H9 (cell line): Measurements from ENCODE around the gene AGR3. TPM values are rescaled to one million over a fixed set of nuclear protein-coding genes. Genes with fewer than 3 reads are reported as not detected.

ENCODE experiments used
- DNase-seq: peaks from one replicate; pipeline ENCODE4 v3.0.0-alpha.2; 2017
- H2AFZ ChIP-seq: one replicate; pipeline ENCODE4 v1.6.1; 2013; ENCODE audit warnings: mild to moderate bottlenecking, low read length, control low read depth, moderate library complexity
- H2AK5ac ChIP-seq: 2 replicates; pipeline ENCODE4 v1.6.1; 2013; ENCODE audit warnings: low read length, control low read depth, mixed read lengths; ENCODE audit not compliant: insufficient read length
- H2BK120ac ChIP-seq: one replicate; pipeline ENCODE4 v1.6.1; 2013; ENCODE audit warnings: low read depth, mild to moderate bottlenecking, low read length, control low read depth, inconsistent platforms; ENCODE audit not compliant: poor library complexity, severe bottlenecking
- H2BK12ac ChIP-seq: 2 replicates; pipeline ENCODE4 v1.6.1; 2013; ENCODE audit warnings: low read length, control low read depth, mixed read lengths, low read depth; ENCODE audit not compliant: insufficient read length
- H2BK15ac ChIP-seq: 2 replicates; pipeline ENCODE4 v1.6.1; 2013; ENCODE audit warnings: low read depth, low read length, control low read depth
- H2BK20ac ChIP-seq: one replicate; pipeline ENCODE4 v1.6.1; 2013; ENCODE audit warnings: low read depth, mild to moderate bottlenecking, low read length, control low read depth, inconsistent platforms; ENCODE audit not compliant: poor library complexity, severe bottlenecking
- H2BK5ac ChIP-seq: 2 replicates; pipeline ENCODE4 v1.6.1; 2013; ENCODE audit warnings: low read length, control low read depth, mixed read lengths; ENCODE audit not compliant: insufficient read length
- H3K14ac ChIP-seq: 2 replicates; pipeline ENCODE4 v1.6.1; 2013; ENCODE audit warnings: low read length, control low read depth; ENCODE audit not compliant: insufficient read depth
- H3K18ac ChIP-seq: 2 replicates; pipeline ENCODE4 v1.6.1; 2013; ENCODE audit warnings: low read depth, mild to moderate bottlenecking, mixed read lengths, low read length, control low read depth; ENCODE audit not compliant: insufficient read length
- H3K23ac ChIP-seq: 2 replicates; pipeline ENCODE4 v1.6.1; 2013; ENCODE audit warnings: low read length, control low read depth, mixed read lengths, low read depth; ENCODE audit not compliant: insufficient read length
- H3K23me2 ChIP-seq: 2 replicates; pipeline ENCODE4 v1.6.1; 2013; ENCODE audit warnings: low read depth, mild to moderate bottlenecking, mixed read lengths, low read length, control low read depth; ENCODE audit not compliant: insufficient read length, poor library complexity, severe bottlenecking
- H3K27ac ChIP-seq: 2 replicates; pipeline ENCODE4 v1.5.1; 2013; ENCODE audit warnings: low read length, control low read depth, mixed read lengths, low read depth; ENCODE audit not compliant: insufficient read length
- H3K27me3 ChIP-seq: 2 replicates; pipeline ENCODE4 v1.6.1; 2013; ENCODE audit warnings: low read length, control low read depth, inconsistent platforms; ENCODE audit not compliant: insufficient read depth
- H3K4ac ChIP-seq: 2 replicates; pipeline ENCODE4 v1.6.1; 2013; ENCODE audit warnings: low read depth, mild to moderate bottlenecking, control low read depth, inconsistent platforms, low read length, moderate library complexity
- H3K4me1 ChIP-seq: 2 replicates; pipeline ENCODE4 v1.6.1; 2013; ENCODE audit warnings: low read length, control low read depth, inconsistent platforms; ENCODE audit not compliant: insufficient read depth
- H3K4me2 ChIP-seq: 2 replicates; pipeline ENCODE4 v1.6.1; 2013; ENCODE audit warnings: low read length, control low read depth, mixed read lengths; ENCODE audit not compliant: insufficient read length, insufficient read depth
- H3K56ac ChIP-seq: 2 replicates; pipeline ENCODE4 v1.6.1; 2013; ENCODE audit warnings: low read depth, mild to moderate bottlenecking, mixed read lengths, low read length, control low read depth; ENCODE audit not compliant: insufficient read length
- H3K79me1 ChIP-seq: 2 replicates; pipeline ENCODE4 v1.6.1; 2013; ENCODE audit warnings: low read depth, mild to moderate bottlenecking, moderate library complexity, low read length, control low read depth, inconsistent platforms; ENCODE audit not compliant: insufficient read depth, poor library complexity, severe bottlenecking
- H3K79me2 ChIP-seq: 2 replicates; pipeline ENCODE4 v1.6.1; 2013; ENCODE audit warnings: low read length, control low read depth, inconsistent platforms; ENCODE audit not compliant: insufficient read depth
- H3K9ac ChIP-seq: 2 replicates; pipeline ENCODE4 v1.6.1; 2013; ENCODE audit warnings: low read length, control low read depth, mixed read lengths; ENCODE audit not compliant: insufficient read length; ENCODE audit errors: extremely low read depth
- H3K9me3 ChIP-seq: one replicate; pipeline ENCODE4 v1.6.1; 2013; ENCODE audit warnings: low read depth, low read length, inconsistent platforms; ENCODE audit not compliant: control insufficient read depth
- H3T11ph ChIP-seq: one replicate; pipeline ENCODE4 v1.6.1; 2013; ENCODE audit warnings: mild to moderate bottlenecking, low read length, control low read depth, inconsistent platforms
- H4K20me1 ChIP-seq: one replicate; pipeline ENCODE4 v1.6.1; 2013; ENCODE audit not compliant: control insufficient read depth, insufficient read length, insufficient read depth
- H4K5ac ChIP-seq: 2 replicates; pipeline ENCODE4 v1.6.1; 2013; ENCODE audit warnings: low read depth, mild to moderate bottlenecking, mixed read lengths, low read length, control low read depth; ENCODE audit not compliant: insufficient read length
- H4K8ac ChIP-seq: replicated peaks from 2 replicates; pipeline ENCODE4 v1.6.1; 2013; ENCODE audit warnings: low read length, control low read depth, mixed read lengths, low read depth; ENCODE audit not compliant: insufficient read length
- H4K91ac ChIP-seq: 2 replicates; pipeline ENCODE4 v1.6.1; 2013; ENCODE audit warnings: low read depth, mild to moderate bottlenecking, moderate library complexity, mixed read lengths, low read length, control low read depth; ENCODE audit not compliant: insufficient read length
- H3K27ac Mint-ChIP-seq, 3 experiments: 2 replicates in 2 of 3; 3 replicates in 1 of 3; pipeline ENCODE4 v1.8.0; 2020 to 2021; ENCODE audit warnings: mixed read lengths in 3 of 3, mild to moderate bottlenecking in 1 of 3, moderate library complexity in 1 of 3
- H3K27me3 Mint-ChIP-seq: 2 replicates; pipeline ENCODE4 v1.8.0; 2021; ENCODE audit warnings: low read depth, mild to moderate bottlenecking, moderate library complexity, mixed read lengths
- H3K36me3 Mint-ChIP-seq, 3 experiments: 2 replicates in 2 of 3; 3 replicates in 1 of 3; pipeline ENCODE4 v1.8.0; 2020 to 2021; ENCODE audit warnings: low read depth in 3 of 3, mixed read lengths in 3 of 3; ENCODE audit not compliant: insufficient read depth in 1 of 3
- H3K4me1 Mint-ChIP-seq, 2 experiments: 2 replicates each; pipeline ENCODE4 v1.8.0; 2020; ENCODE audit warnings: mixed read lengths in 2 of 2
- H3K4me3 Mint-ChIP-seq, 2 experiments: 2 replicates in 1 of 2; 3 replicates in 1 of 2; pipeline ENCODE4 v1.8.0; 2020 to 2021; ENCODE audit warnings: mild to moderate bottlenecking in 2 of 2, mixed read lengths in 2 of 2, moderate library complexity in 1 of 2
- H3K9me3 Mint-ChIP-seq, 2 experiments: 2 replicates in 1 of 2; 3 replicates in 1 of 2; pipeline ENCODE4 v1.8.0; 2020; ENCODE audit warnings: mild to moderate bottlenecking in 2 of 2, mixed read lengths in 2 of 2, moderate library complexity in 1 of 2
- WGBS: extraction: QIAGEN DNeasy Blood & Tissue Kit; methylation state at CpG from one replicate; pipeline ENCODE4 v1.1.7; 2013; ENCODE audit warnings: missing lambda C conversion rate, low lambda C conversion rate, mixed read lengths; ENCODE audit not compliant: insufficient read length; ENCODE audit errors: extremely low coverage; 5-methylcytosine and 5-hydroxymethylcytosine counted together
- total RNA-seq: library from RNA; stranded (reverse); gene quantifications from 2 replicates; pipeline ENCODE4 v1.2.1, GENCODE V29; 2021
- TF ChIP-seq, protein P1 (sequence below): fragments of 200-600 bp; sonication (generic); conservative IDR thresholded peaks from 3 replicates; pipeline ENCODE4 v1.8.0; 2021; ENCODE audit warnings: antibody characterized with exemption, mild to moderate bottlenecking

Gene AGR3
- total RNA-seq, 1 experiment from 2014 or later: not detected

- peaks cover 10% of the 10 kb centered on the region; the same call in 1 of the 2 replicates for H3K4me1 ChIP-seq
- H2BK12ac ChIP-seq: no peak overlapping the region
- no peak overlapping the region for H3K23ac ChIP-seq
- DNase-seq: no peak
- no peak overlapping the region for H4K91ac ChIP-seq
- Mint-ChIP-seq H3K9me3 (no peaks in the 10 kb centered on the region), H3K4me3 (no peak overlapping the region), H3K27ac (no peak overlapping the region), H3K27me3 (no peaks in the 10 kb centered on the region), H3K36me3 (peaks cover 0 to 9% (median 0%) of the 10 kb centered on the region in 3 experiments; a peak in 1 of 7 replicates), H3K4me1 (peaks cover 24 to 28% of the 10 kb centered on the region in 2 experiments)
- no peaks in the 10 kb centered on the region for H3K79me2 ChIP-seq
- no peak overlapping the region for H2BK20ac ChIP-seq
- H2AFZ ChIP-seq: no peak overlapping the region
- no peak overlapping the region for H2BK5ac ChIP-seq
- H4K8ac ChIP-seq: no peak overlapping the region
- H3T11ph ChIP-seq: no peak overlapping the region
- H3K4ac ChIP-seq: no peak overlapping the region
- no peak overlapping the region for H3K14ac ChIP-seq
- no peaks in the 10 kb centered on the region for H3K23me2 ChIP-seq
- no peak overlapping the region for H2AK5ac ChIP-seq
- H4K5ac ChIP-seq: no peak overlapping the region
- no peak overlapping the region for H3K18ac ChIP-seq
- H3K56ac ChIP-seq: no peak overlapping the region
- no peaks in the 10 kb centered on the region for H3K79me1 ChIP-seq
- WGBS: no CpG with 5 or more reads among the region's 4 CpGs
- H3K4me2 ChIP-seq: no peak overlapping the region
- H2BK120ac ChIP-seq: no peak overlapping the region
- no peak overlapping the region for H3K9ac ChIP-seq
- no peaks in the 10 kb centered on the region for H3K27me3 ChIP-seq
- H3K27ac ChIP-seq: no peak overlapping the region
- no peaks in the 10 kb centered on the region for H4K20me1 ChIP-seq
- no peak overlapping the region for H2BK15ac ChIP-seq
- TF ChIP-seq, protein P1, sequence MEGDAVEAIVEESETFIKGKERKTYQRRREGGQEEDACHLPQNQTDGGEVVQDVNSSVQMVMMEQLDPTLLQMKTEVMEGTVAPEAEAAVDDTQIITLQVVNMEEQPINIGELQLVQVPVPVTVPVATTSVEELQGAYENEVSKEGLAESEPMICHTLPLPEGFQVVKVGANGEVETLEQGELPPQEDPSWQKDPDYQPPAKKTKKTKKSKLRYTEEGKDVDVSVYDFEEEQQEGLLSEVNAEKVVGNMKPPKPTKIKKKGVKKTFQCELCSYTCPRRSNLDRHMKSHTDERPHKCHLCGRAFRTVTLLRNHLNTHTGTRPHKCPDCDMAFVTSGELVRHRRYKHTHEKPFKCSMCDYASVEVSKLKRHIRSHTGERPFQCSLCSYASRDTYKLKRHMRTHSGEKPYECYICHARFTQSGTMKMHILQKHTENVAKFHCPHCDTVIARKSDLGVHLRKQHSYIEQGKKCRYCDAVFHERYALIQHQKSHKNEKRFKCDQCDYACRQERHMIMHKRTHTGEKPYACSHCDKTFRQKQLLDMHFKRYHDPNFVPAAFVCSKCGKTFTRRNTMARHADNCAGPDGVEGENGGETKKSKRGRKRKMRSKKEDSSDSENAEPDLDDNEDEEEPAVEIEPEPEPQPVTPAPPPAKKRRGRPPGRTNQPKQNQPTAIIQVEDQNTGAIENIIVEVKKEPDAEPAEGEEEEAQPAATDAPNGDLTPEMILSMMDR: no peak
- no peaks in the 10 kb centered on the region for H3K9me3 ChIP-seq
These were observed 33.6 kb upstream of the AGR3 start for GRCh38 chr7:16915405-16915804.
